ENCODE measurements around the gene OR4N2. TPM values are rescaled to one million over a fixed set of nuclear protein-coding genes. Genes with fewer than 3 reads are reported as not detected.
"Not testable (repeated sequence)": the region's sequence is repeated elsewhere in the genome, so short reads cannot be mapped to it uniquely, and the experiment has no call there.

OR4N2 gene
- polyA plus RNA-seq, 1 donor (not counting 4 experiments of a cell fraction or from before 2014, with no cell fraction given) = not detected

DNA sequence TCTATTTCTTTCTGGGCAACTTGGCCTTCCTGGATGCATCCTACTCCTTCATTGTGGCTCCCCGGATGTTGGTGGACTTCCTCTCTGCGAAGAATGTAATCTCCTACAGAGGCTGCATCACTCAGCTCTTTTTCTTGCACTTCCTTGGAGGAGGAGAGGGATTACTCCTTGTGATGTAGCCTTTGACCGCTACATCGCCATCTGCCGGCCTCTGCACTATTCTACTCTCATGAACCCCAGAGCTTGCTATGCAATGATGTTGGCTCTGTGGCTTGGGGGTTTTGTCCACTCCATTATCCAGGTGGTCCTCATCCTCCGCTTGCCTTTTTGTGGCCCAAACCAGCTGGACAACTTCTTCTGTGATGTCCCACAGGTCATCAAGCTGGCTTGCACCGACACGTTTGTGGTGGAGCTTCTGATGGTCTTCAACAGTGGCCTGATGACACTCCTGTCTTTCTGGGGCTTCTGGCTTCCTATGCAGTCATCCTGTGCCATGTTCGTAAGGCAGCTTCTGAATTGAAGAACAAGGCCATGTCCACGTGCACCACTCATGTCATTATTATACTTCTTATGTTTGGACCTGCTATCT lies 7.0 kb upstream of the OR4N2 start:
- FAIRE-seq; H3K4me1 ChIP-seq (ENCODE audit: control insufficient read depth, extremely low read depth, insufficient read depth, low read length); H3K79me2 ChIP-seq (ENCODE audit: control insufficient read depth, insufficient read depth, low read length); DNase-seq (ENCODE audit: low read depth, low spot score); H3K36me3 ChIP-seq (ENCODE audit: control insufficient read depth in 2 of 2, extremely low read depth in 1 of 2, insufficient read depth in 2 of 2, low read length in 2 of 2); H4K20me1 ChIP-seq (ENCODE audit: control insufficient read depth, extremely low read depth, insufficient read depth, low read length); H3K27me3 ChIP-seq (ENCODE audit: control insufficient read depth, extremely low read depth, insufficient read depth, low read length); H3K9me1 ChIP-seq (ENCODE audit: control insufficient read depth, extremely low read depth, insufficient read depth, low read length); H3K27ac ChIP-seq (ENCODE audit: control insufficient read depth, insufficient read depth, low read length); H3K9ac ChIP-seq (ENCODE audit: control insufficient read depth, extremely low read depth, insufficient read depth, low read length); H3K4me3 ChIP-seq (ENCODE audit: control insufficient read depth in 2 of 3, extremely low read depth in 1 of 3, insufficient read depth in 2 of 3, low read depth in 1 of 3, low read length in 3 of 3); H3K4me2 ChIP-seq (ENCODE audit: control insufficient read depth, extremely low read depth, insufficient read depth, low read depth, low read length); dilution Hi-C loops (cut with MboI; ENCODE audit: extremely low pct_ligation_motif_present, low sequenced_read_pairs); H2AFZ ChIP-seq (ENCODE audit: control insufficient read depth, low read length): not testable (repeated sequence)
- peaks cover 13% of the 10 kb centered on the region for H3K9me3 ChIP-seq (ENCODE audit: control insufficient read depth, low read depth, low read length)

GRCh38 chr14:19799880-19800279 lies 3.7 kb upstream of the OR4N2 start:
- Histone ChIP-seq H3K36me3 (ENCODE audit: control insufficient read depth in 2 of 2, extremely low read depth in 1 of 2, insufficient read depth in 2 of 2, low read length in 2 of 2) (no peaks in the 10 kb centered on the region), H3K4me1 (ENCODE audit: control insufficient read depth, extremely low read depth, insufficient read depth, low read length) (no peaks in the 10 kb centered on the region), H3K9me3 (ENCODE audit: control insufficient read depth, low read depth, low read length) (peaks cover 13% of the 10 kb centered on the region), H3K9me1 (ENCODE audit: control insufficient read depth, extremely low read depth, insufficient read depth, low read length) (no peaks in the 10 kb centered on the region), H3K27me3 (ENCODE audit: control insufficient read depth, extremely low read depth, insufficient read depth, low read length) (no peaks in the 10 kb centered on the region), H3K4me2 (ENCODE audit: control insufficient read depth, extremely low read depth, insufficient read depth, low read depth, low read length) (no peak overlapping the region), H4K20me1 (ENCODE audit: control insufficient read depth, extremely low read depth, insufficient read depth, low read length) (no peaks in the 10 kb centered on the region), H3K79me2 (ENCODE audit: control insufficient read depth, insufficient read depth, low read length) (no peaks in the 10 kb centered on the region), H3K9ac (ENCODE audit: control insufficient read depth, extremely low read depth, insufficient read depth, low read length) (no peak overlapping the region), H2AFZ (ENCODE audit: control insufficient read depth, low read length) (no peak overlapping the region), H3K4me3 (ENCODE audit: control insufficient read depth in 2 of 3, extremely low read depth in 1 of 3, insufficient read depth in 2 of 3, low read depth in 1 of 3, low read length in 3 of 3) (no peak overlapping the region), H3K27ac (ENCODE audit: control insufficient read depth, insufficient read depth, low read length) (no peak overlapping the region)
- FAIRE-seq (no peak), DNase-seq (ENCODE audit: low read depth, low spot score) (no peak)
- TF ChIP-seq, protein P1, sequence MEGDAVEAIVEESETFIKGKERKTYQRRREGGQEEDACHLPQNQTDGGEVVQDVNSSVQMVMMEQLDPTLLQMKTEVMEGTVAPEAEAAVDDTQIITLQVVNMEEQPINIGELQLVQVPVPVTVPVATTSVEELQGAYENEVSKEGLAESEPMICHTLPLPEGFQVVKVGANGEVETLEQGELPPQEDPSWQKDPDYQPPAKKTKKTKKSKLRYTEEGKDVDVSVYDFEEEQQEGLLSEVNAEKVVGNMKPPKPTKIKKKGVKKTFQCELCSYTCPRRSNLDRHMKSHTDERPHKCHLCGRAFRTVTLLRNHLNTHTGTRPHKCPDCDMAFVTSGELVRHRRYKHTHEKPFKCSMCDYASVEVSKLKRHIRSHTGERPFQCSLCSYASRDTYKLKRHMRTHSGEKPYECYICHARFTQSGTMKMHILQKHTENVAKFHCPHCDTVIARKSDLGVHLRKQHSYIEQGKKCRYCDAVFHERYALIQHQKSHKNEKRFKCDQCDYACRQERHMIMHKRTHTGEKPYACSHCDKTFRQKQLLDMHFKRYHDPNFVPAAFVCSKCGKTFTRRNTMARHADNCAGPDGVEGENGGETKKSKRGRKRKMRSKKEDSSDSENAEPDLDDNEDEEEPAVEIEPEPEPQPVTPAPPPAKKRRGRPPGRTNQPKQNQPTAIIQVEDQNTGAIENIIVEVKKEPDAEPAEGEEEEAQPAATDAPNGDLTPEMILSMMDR (optimal IDR thresholded peaks at IDR 0.05 in 1 of 3, IDR thresholded peaks at IDR 0.05 in 1 of 3, conservative IDR thresholded peaks at IDR 0.05 in 1 of 3; ENCODE audit: extremely low read depth in 1 of 3, insufficient read depth in 2 of 3, low read length in 3 of 3) = no peak
- no peak for TF ChIP-seq EZH2 (IDR thresholded peaks at IDR 0.05; ENCODE audit: low read length)
- dilution Hi-C loops (cut with MboI; ENCODE audit: extremely low pct_ligation_motif_present, low sequenced_read_pairs) = no loop called here

Measured in keratinocyte (primary cell).